Cardiac muscle cell (in vitro differentiated cells and primary cell): ENCODE data around the gene HOXA7. TPM values are rescaled to one million over a fixed set of nuclear protein-coding genes. Genes with fewer than 3 reads are reported as not detected.

Experiments used
- DNase-seq, 2 donors: peaks; one replicate each; pipeline versions ENCODE4 v3.0.0 to v3.0.0-alpha.2; 2010 to 2017; ENCODE audit warnings: low read depth in 1 of 2, low spot score in 1 of 2
- H3K27ac ChIP-seq: fragments of 200-600 bp; sonication (generic); 2 replicates; pipeline ENCODE4 v1.5.1; 2016
- H3K27me3 ChIP-seq: fragments of 200-600 bp; sonication (generic); 2 replicates; pipeline ENCODE4 v1.6.0; 2016; ENCODE audit warnings: control low read depth
- H3K36me3 ChIP-seq: fragments of 200-600 bp; sonication (generic); 2 replicates; pipeline ENCODE4 v1.5.1; 2016; ENCODE audit warnings: control low read depth
- H3K4me1 ChIP-seq: fragments of 200-600 bp; sonication (generic); 2 replicates; pipeline ENCODE4 v1.8.1; 2017; ENCODE audit warnings: low read depth, mild to moderate bottlenecking, mixed run types
- H3K4me3 ChIP-seq: fragments of 200-600 bp; sonication (generic); 2 replicates; pipeline ENCODE4 v1.5.1; 2016; ENCODE audit warnings: mild to moderate bottlenecking
- H3K9me3 ChIP-seq: fragments of 200-600 bp; sonication (generic); 2 replicates; pipeline ENCODE4 v1.5.1; 2017; ENCODE audit warnings: low read depth, mild to moderate bottlenecking, control low read depth
- polyA plus RNA-seq: library from polyadenylated mRNA; unstranded; fragments of >200 nt; fragmentation: Nextera tagmentation; extraction: Ambion mirVana; gene quantifications from 2 replicates; pipeline ENCODE4 v1.2.1, GENCODE V29; 2016
- total RNA-seq: library from RNA; depleted of rRNA; stranded (reverse); fragments of >200 nt; gene quantifications from 2 replicates; pipeline ENCODE4 v1.2.3, GENCODE V29; 2016
- TF ChIP-seq, protein P1 (sequence below): IDR thresholded peaks from 2 replicates; pipeline ENCODE4 v1.5.1; 2012; ENCODE audit warnings: low read depth, mild to moderate bottlenecking, low read length

The HOXA7 gene
- total and polyA plus RNA-seq, 2 experiments from 2014 or later, result not detected

DNA sequence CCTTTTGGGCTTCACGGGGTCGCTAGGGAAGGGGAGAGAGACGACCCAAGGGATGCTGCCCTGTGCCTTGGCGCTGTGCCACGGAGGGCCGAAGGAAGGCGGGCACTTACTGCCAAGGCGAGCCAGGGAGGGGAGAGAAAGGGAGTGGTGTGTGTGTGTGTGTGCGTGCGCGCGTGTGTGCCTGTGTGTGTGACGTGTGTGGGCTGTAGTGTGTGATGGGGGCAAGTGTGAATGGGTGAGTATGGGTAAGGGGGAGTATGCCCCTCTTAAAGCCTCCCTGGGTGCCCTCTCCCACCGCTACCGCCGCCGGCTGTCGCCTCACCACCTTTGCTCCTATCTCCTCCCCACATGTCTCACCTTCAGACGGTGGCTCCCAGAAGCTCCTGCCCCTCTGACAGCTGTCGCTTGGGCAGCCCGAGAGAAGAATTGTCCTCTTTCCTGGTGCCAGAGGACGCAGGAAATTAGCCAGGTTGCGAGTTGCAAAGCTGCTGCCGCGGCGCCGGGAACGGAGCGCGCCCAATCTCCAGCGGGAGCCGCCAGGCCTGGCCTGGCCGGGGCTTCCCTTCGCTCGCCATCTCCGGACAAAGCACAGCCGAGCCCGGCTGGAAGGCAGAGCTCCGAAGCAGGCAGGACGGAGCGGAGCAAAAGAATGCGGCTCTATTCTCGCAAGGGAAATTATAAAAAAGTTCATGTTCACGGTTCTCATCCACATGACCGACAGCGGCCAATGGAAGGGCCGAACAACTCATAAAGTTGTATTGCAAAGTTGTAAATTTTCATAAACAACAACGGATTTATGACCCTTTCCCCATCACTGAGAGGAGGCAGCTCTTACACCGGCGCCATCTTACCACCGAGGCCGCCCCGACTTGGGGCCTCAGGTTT, 4.3 kb downstream of the HOXA7 start, which contains the start of gene HOXA3:
Gene HOXA3 (minus strand): TSS at position 653 of the 885 bp plus-strand sequence. CDS start 41,943 bp downstream, outside the sequence.
- Histone ChIP-seq H3K36me3 (no peaks in the 10 kb centered on the region), H3K9me3 (no peaks in the 10 kb centered on the region), H3K4me1 (no peaks in the 10 kb centered on the region), H3K4me3 (no peak within 1 kb of the TSS), H3K27me3 (peaks cover 100% of the 10 kb centered on the region), H3K27ac (no peak within 1 kb of the TSS)
- DNase-seq, result no peak
- TF ChIP-seq, protein P1, sequence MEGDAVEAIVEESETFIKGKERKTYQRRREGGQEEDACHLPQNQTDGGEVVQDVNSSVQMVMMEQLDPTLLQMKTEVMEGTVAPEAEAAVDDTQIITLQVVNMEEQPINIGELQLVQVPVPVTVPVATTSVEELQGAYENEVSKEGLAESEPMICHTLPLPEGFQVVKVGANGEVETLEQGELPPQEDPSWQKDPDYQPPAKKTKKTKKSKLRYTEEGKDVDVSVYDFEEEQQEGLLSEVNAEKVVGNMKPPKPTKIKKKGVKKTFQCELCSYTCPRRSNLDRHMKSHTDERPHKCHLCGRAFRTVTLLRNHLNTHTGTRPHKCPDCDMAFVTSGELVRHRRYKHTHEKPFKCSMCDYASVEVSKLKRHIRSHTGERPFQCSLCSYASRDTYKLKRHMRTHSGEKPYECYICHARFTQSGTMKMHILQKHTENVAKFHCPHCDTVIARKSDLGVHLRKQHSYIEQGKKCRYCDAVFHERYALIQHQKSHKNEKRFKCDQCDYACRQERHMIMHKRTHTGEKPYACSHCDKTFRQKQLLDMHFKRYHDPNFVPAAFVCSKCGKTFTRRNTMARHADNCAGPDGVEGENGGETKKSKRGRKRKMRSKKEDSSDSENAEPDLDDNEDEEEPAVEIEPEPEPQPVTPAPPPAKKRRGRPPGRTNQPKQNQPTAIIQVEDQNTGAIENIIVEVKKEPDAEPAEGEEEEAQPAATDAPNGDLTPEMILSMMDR, result no peak

DNA sequence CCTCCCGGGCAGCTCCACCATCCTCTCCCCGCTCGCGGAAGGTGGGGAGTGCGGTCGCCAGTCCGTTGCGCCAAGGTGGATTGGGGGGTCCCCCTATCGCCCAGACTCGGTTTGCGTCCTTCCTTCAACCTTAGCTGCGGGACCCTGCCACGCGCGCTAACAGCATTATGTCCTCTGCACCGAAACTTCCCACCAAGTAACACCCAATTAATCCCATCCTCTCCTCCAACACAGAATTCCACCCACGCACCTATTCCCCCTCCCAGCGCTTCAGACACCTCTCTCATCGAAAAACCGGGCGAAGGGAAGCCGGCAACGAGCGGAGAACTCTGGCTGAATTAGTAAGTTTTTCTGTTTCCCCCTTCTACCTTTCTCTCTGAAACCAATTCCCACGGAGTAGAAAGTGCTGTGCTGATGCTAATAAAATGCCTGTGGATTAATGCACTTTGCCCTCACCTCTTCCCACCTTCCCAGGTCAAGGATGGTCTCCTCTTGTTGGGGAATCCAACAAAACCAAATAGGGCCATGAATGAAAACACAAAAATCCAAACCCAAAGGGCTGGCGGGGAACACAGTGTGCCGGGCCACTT, 5.0 kb downstream of the HOXA7 start:
- TF ChIP-seq, protein P1, result no peak
- Histone ChIP-seq H3K27me3 (peaks cover 100% of the 10 kb centered on the region), H3K4me3 (peak overlapping the region; percentile 10), H3K27ac (no peak overlapping the region), H3K9me3 (no peaks in the 10 kb centered on the region), H3K36me3 (no peaks in the 10 kb centered on the region), H3K4me1 (no peaks in the 10 kb centered on the region)
- DNase-seq, result no peak

DNA sequence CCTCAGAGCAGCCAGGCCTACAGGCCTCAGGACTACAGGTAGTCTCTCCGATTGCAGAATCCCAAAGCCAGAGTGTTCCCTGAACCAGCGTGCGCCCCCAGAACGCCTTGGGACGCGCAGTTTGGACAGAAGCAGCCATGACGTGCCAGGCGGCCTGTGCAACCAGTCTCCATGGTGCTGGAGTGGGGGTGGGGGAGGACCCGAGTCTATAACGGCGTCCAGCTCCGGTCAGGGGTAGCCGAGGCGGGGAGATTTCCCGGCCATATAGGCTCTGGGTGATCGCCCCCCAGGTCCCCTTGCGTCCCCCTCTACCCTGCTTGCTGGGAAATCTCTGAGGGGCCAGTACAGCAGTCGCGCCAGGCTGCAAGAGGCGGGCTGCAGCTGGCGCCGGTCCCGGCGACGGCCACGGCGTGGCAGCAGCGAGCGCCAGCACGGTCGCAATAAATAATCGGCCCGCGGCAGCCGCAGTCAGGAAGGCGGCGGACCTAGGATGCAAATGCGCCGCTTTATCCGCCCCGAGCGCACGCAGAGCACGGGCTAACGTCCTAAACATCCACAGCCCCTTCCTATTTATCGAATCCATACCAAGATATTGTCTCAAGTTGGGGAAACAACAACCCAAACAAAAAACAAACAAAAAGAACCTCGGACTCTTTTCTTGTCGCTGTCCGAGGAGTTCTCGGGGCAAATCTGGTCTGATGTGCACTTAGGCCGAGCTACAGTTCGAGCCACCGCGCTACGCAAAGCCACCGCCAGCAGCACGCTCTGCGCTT, 5.7 kb downstream of the HOXA7 start:
- Histone ChIP-seq H3K36me3 (no peaks in the 10 kb centered on the region), H3K27ac (no peak overlapping the region), H3K4me1 (no peaks in the 10 kb centered on the region), H3K4me3 (peak overlapping the region; percentile 10), H3K9me3 (no peaks in the 10 kb centered on the region), H3K27me3 (peaks cover 100% of the 10 kb centered on the region)
- DNase-seq, result peak; percentile 69 to 79
- TF ChIP-seq, protein P1, result peak; percentile 81

DNA sequence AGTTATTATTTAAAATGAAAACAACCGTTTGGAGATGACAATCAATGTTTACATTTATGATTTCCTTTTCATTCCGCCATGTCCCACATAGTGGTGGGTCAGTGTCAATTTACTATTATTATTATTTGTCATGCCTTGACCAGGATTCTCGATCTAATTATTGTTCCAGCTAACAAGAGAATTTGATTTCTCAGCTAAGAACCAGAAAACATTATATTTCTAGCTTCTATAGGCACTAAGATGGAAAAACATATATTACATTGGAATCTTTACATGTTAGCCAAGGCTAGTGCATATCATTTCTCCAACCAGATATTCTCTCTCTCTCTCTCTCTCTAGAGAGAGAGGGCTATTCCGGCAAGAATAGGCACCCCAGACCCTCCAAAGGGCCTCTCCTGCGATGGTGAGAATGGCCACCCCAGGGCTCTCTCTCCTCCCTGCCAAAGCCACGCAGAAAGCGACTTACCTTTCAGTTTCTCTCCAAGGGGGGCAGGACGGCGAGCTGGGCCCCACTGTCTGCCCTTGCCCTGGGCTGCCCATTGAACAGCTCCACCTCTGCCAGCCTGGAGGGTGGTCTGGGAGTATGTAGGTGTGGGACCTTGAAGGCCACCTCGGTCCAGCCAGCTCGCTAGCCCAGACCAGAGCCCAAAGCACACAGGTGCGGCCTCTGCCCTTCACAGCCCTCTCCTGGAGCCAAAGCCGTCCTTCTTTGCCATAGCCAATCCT, 6.5 kb downstream of the HOXA7 start:
- Histone ChIP-seq H3K4me1 (no peaks in the 10 kb centered on the region), H3K27me3 (peaks cover 100% of the 10 kb centered on the region), H3K4me3 (no peak overlapping the region), H3K9me3 (no peaks in the 10 kb centered on the region), H3K27ac (no peak overlapping the region), H3K36me3 (no peaks in the 10 kb centered on the region)
- no peak for DNase-seq
- TF ChIP-seq, protein P1, result no peak
